ENCODE measurements around the gene GPHN. TPM values are rescaled to one million over a fixed set of nuclear protein-coding genes. Genes with fewer than 3 reads are reported as not detected.

GPHN gene
- total and polyA plus RNA-seq, 2 donors (not counting 3 experiments of a cell fraction or from before 2014, with no cell fraction given), result 5.1 to 23.2 TPM

GRCh38 chr14:66735853-66736252 lies 227.9 kb downstream of the GPHN start:
- no peak overlapping the region for H2AFZ ChIP-seq (ENCODE audit: low read depth, low read length)
- ChIA-PET CTCF (interaction anchor here (0.8 kb wide), 1 partner anchor 11 kb away, joined by 3 read pairs; no protein-coding TSS in a partner anchor), POLR2A (no interaction called here)
- H3K9ac ChIP-seq (replicated peaks; ENCODE audit: extremely low read depth, insufficient read depth, low read length), result no peak overlapping the region
- no peaks in the 10 kb centered on the region for H3K9me1 ChIP-seq (replicated peaks; ENCODE audit: control insufficient read depth, extremely low read depth, insufficient read depth, low read length)
- no peaks in the 10 kb centered on the region for H3K36me3 ChIP-seq (ENCODE audit: control insufficient read depth in 2 of 2, extremely low read depth in 1 of 2, insufficient read depth in 2 of 2, low read length in 2 of 2)
- no peaks in the 10 kb centered on the region for H3K27me3 ChIP-seq (ENCODE audit: control insufficient read depth in 2 of 2, insufficient read depth in 2 of 2, low read length in 2 of 2)
- no peak for TF ChIP-seq POLR2A (IDR thresholded peaks at IDR 0.05; ENCODE audit: low read depth, low read length)
- TF ChIP-seq MAX (IDR thresholded peaks at IDR 0.05; ENCODE audit: insufficient read depth, insufficient read length), result no peak
- TF ChIP-seq MYC (IDR thresholded peaks at IDR 0.05; ENCODE audit: low read depth, low read length), result no peak
- no peak for TF ChIP-seq CTCF (IDR thresholded peaks at IDR 0.05; ENCODE audit: extremely low read depth in 1 of 2, insufficient read depth in 1 of 2, low read depth in 1 of 2, low read length in 2 of 2)
- no peak for TF ChIP-seq FOS (IDR thresholded peaks at IDR 0.05; ENCODE audit: borderline replicate concordance, insufficient read depth, low read length)
- TF ChIP-seq EZH2 (IDR thresholded peaks at IDR 0.05; ENCODE audit: borderline replicate concordance, low read depth, low read length, severe bottlenecking), result no peak
- TF ChIP-seq JUN (IDR thresholded peaks at IDR 0.05; ENCODE audit: borderline replicate concordance, insufficient read depth, insufficient read length, low read depth), result no peak
- intact Hi-C loops (cut with micrococcal nuclease) (no loop called here), dilution Hi-C loops (cut with MboI; ENCODE audit: extremely low pct_ligation_motif_present, low sequenced_read_pairs) (no loop called here)
- H4K20me1 ChIP-seq (replicated peaks; ENCODE audit: control insufficient read depth, extremely low read depth, insufficient read depth, low read length), result no peaks in the 10 kb centered on the region
- no peaks in the 10 kb centered on the region for H3K9me3 ChIP-seq (replicated peaks; ENCODE audit: control insufficient read depth, insufficient read depth, low read length)
- no peak overlapping the region for H3K4me2 ChIP-seq (ENCODE audit: insufficient read depth, low read length)
- no peaks in the 10 kb centered on the region for H3K79me2 ChIP-seq (ENCODE audit: control insufficient read depth, insufficient read depth, low read length)
- no peaks in the 10 kb centered on the region for H3K4me1 ChIP-seq (ENCODE audit: control insufficient read depth, extremely low read depth, insufficient read depth, low read length)
- no peak overlapping the region for H3K4me3 ChIP-seq (replicated peaks in 1 of 3; ENCODE audit: insufficient read depth in 1 of 3, low read depth in 1 of 3, low read length in 3 of 3)
- H3K27ac ChIP-seq (ENCODE audit: insufficient read depth, low read depth, low read length), result no peak overlapping the region
- FAIRE-seq (no peak), DNase-seq (ENCODE audit: low read depth, low spot score) (no peak)
- no TSS peak for BruUV-seq (replicated peaks)
